GM21723 (cell line): Measurements from ENCODE around the gene TFF2.

Experiments
- ATAC-seq: cut with Tn5 transposase; IDR thresholded peaks from one replicate; pipeline ENCODE4 v1.9.1; 2021; ENCODE audit warnings: mild to moderate bottlenecking, moderate library complexity; ENCODE audit not compliant: unreplicated experiment

Gene TFF2

DNA sequence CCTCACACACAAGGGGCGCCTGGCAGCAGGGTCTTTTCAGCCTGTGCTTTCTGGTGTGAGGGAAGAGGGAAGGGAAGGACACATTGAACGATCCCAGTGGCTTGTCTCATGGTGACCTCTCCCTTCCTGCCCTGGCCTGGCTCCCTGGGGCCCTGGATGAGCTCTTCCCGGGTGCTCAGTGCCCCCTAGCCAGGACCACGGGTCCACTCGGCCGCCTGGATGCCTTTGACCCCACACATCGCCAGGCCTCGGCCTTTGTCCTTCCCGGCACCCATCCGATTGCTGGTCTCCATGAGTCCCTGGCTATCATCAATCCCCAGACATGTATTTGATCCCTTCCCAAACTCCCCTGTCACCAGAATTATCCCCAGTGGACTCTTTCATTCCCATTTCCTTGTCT, 29.6 kb downstream of the TFF2 start:
- ATAC-seq: no peak

DNA sequence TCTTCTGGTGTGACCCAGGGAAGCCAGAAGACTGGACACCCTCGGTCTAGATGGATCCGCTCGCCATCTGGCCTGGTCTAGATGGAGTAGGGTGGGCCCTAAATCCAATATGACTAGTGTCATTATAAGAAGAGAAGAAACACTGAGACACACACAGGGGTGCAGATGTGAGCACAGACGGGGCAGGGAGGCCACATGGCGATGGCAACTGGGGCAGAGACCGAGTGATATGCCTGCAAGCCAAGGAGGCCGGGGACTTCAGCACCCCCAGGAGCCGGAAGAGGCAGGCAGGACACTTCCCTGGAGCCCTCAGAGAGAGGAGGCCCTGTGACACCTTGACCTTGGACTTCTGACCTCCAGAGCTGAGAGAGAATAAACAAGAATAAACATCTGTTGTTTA, 30.0 kb downstream of the TFF2 start:
- no peak for ATAC-seq

DNA sequence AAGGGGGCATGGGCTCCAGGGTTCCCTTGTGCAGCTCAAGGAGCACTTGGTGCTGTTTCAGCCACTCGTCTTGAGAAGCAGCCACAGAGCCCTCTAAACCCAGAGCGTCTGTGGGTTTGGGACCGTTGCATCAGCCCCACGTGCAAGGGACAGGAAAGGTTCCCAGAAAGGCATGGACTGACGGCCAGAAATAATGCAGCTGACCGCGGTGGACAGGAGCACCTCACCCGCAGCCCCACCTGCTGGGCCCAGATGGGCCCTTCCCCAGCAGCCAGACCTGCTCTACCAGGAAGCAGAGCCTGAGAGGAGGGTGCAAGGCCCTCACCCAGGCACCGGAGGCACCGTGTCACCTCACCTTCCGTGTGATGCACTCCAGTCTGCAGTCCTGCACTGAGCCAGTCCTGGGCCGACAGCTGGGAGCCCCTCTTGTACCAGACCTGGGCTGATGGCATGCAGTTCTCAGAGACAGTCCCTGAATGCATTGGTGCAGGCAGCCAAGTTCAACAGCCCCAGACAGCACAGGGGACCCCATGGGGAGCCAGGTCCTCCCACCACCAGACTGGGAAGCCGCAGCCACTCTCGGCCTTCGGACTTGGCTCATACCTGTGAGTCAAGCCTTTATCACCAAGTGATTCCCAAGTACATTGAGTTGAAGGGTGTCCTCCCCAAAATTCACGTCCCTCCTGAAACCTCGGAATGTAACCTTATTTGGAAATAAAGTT, 30.8 kb downstream of the TFF2 start:
- ATAC-seq: no peak

DNA sequence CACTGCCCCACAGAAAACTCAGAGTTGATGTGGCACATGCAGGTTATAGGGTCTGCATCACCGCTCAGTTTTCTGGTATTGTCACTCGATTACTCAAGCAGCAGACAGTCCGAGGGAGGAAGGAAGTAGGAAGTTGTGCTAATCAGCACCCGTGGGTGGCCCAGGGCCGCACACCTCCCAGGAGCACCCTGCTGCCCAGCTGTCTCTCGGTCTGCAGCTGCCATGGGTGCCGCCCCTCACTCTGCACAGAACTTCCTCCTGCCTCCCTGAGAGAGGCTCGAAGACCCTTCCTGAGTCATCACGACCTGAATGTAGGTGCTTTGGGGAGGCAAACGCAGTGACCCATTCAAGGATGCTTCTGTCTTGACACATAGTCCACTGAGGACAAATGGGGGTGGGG, 31.4 kb downstream of the TFF2 start:
- ATAC-seq: no peak

DNA sequence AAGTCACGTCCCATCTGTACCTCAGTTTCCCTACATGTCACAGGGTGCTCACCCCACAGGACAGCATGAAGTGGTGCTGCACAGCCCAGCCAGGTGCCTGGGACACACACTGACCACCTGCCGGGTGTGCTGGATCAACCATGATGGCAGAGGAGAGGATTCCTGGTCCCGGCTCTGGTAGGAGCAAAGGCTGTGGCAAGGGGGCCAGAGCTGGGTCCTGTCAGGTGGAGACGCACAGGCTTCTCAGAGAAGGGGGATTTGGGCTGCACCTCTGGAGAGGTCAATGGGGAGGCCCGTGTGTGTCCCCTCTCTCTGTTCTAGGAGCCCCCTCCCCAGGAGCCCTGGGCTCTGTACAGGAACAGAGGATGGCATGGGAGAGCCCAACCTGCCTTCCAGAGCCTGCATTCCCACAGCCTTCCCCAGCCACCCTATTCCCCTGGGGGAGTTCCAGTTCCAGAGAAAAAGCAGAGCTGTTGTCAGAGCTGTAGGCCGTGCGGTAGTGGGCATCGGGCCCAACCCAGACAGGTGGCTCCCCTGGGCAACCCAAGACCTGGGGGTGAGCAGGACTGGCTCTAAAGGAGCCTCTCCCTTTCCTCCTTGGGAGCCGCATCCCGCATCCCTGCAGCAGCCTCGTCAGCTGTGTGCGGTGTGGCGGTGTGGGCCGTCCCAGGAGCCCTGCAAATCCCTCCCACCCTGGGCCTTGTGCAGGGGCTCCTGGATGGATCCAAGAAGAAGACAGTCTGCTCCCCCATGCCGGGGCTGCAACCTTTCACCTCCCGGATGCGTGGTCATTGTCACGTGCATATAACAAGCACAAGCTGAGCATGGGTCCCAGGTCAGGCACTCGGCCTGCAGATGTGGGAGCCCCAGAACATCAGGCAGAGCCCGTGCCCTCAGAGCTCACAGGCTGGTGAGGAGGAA, 32.7 kb downstream of the TFF2 start:
- no peak for ATAC-seq

DNA sequence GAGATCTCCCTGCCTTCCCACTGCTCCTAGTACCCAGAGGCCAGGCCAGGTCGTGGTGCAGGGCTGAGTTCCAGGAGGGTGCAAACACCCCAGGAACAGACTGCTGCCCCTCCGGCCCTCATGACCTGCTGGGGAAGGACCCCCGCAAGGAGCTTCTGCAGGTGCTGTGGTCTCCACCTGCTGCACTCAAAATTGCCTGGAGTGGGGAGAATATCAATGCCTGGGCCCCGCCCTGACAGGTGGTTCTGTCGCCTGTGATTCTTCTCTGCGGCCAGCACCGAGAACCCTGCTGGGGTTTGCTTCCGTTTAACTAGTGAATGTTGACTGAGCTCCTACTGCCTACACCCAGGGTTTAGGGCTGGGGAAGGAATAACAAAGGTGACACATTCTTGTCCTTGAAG, 33.5 kb downstream of the TFF2 start:
- ATAC-seq: no peak

DNA sequence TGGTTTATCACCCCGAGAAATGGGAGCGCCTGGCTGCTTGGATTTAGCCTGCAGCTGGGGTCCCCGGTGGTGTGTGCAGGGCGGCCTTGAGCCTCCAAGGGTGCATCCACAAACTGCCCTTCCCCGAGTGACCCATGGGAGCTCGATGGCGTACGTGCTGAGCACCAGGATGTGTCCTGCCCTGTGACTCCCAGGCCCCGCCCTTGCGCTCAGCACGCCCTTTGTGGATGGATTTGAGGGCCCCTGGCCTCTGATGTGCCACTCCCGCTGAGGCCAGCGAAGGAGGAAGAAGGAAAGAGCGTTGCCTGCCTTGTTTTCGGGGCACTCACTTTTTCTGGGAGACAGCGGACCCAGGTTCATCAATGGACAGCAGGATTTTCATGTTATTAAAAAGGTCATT, 33.9 kb downstream of the TFF2 start:
- no peak for ATAC-seq

DNA sequence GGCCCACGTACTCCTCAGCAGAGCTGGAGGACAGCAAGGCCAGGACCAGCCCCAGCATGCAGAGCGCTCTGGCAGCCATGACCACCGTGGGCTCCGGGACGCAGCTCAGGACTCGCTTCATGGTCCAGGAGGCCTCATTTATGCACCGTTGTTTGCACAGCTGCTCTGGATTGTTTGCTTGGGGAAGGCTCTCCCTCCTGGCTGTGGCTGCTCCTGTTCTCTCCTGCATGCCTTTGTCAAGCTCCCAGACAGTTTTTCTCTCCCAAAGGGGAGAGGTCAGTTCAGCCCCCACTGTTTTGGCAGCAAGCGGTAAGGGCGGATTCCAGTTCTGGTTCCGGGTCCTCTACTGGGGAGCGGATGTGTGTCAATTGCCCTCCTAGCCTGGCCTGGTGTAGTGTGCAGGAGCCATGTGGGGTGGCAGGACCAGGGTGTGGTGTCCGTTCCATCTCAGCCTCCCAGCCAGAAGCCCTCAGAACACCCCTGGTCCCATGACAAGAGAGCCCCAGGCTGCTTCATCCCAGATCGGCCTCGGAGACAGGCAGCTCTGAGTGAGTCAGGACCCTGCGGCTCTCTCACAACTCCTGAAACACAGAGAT, 35.4 kb downstream of the TFF2 start, which contains the start of gene TFF3:
TSS of gene TFF3 (minus strand) at position 114 of the 596 bp plus-strand sequence. CDS start at position 79, 35 bp downstream.
- no peak for ATAC-seq

DNA sequence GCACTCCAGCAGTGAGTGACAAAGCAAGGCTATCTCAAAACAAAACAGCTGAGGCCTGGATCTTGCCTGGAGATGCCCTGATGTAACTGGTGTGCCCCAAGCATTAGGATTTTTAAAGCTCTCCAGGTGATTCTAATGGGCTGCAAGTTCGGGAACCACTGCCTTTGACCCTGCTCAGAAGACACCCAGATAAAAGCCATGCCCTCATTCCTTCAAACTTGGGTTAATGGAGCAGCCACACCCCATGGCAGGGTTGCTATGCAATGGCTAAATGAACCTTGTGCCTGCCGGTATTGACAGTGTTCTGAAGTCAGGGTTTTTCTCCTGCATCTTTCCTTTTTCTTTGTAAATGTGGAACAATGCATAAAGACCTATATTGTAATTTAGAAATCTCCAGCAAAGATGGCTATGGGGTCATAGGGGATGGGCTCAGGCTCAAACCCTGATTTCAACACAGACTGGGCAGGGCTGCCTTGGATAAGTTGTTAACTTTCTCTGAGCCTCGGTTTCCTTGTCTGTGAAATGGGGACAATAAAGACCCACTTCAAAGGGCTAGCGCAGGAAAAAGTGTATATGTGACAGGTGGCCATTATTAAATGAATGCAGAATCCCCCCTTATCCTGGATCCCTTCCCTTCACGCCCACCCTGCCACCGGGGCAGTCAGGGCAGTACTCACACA, 36.0 kb downstream of the TFF2 start:
- ATAC-seq: no peak

DNA sequence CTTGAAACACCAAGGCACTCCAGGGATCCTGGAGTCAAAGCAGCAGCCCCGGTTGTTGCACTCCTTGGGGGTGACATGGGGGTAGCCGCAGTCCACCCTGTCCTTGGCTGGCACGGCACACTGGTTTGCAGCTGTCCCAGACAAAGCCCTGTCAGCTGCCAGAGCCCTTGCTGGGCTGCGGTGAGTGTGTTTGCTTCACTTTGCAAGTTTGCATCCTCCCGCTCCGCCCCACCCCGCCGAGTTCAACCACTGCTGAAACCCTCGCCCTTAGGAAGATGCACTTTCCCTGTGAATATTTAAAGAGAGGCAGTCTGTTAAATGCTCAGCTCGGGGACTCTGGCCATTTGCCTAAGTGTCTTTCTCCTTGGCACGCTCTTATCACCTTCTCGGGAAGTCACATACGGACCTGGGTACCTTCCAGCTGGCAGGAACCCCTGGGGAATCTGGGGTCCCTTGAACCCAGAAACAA, 37.3 kb downstream of the TFF2 start:
- no peak for ATAC-seq

DNA sequence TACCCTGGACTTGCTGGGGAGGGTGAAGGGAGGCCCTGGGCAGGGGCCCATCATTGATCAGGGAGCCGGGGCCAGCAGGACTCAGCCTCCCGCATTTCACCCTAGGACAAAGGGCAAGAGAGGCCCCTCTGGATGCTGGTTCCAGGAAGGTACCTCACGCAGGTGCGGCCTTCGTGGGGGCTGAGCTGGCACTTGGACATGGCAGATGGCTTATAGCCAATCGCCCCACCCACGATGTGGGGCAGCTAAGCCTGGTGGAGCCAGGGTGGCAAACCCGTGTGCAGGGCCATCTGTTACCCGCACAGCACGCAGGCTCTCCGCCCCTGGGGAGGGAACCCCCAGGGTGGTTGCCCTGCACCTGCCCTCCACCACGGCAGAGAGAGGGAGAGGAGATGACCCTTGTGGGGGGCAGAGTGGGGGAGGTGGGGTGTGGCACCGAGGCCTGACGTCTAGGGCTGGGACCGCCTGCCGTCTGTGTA, 38.1 kb downstream of the TFF2 start:
- no peak for ATAC-seq

DNA sequence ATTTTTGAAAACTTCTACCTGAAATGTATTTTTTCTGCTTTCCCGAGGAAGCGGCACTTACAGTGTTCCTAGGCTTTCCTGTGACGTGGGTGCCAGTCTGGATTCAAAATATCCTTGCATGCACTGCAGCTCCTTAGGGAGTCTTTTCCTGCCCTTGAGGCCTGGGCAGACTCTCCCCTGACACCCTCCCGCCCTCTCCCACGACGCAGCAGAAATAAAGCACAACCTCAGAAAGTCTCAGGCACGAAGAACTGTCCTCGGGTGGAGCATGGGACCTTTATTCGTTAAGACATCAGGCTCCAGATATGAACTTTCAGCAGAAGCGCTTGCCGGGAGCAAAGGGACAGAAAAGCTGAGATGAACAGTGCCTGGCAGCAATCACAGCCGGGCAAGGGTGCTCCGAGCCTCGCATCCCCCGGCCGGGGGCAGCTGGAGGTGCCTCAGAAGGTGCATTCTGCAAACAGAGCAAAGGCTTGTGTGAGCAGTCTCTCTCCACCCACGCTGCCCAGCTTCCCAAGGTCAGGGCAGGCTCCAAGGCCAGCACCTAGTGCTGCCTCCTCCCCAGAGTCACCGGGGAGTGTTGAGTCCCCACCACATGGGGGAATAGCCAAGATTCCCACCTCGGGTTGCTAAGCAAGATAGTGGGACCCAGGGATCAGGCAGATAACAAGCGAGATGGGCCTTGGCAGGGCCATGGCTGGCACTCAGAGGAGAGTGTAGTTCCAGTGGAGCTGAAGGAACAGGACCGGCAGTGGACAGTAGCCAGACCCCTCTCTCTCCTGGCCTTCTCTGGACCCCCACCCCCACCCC, 38.8 kb downstream of the TFF2 start:
- no peak for ATAC-seq

DNA sequence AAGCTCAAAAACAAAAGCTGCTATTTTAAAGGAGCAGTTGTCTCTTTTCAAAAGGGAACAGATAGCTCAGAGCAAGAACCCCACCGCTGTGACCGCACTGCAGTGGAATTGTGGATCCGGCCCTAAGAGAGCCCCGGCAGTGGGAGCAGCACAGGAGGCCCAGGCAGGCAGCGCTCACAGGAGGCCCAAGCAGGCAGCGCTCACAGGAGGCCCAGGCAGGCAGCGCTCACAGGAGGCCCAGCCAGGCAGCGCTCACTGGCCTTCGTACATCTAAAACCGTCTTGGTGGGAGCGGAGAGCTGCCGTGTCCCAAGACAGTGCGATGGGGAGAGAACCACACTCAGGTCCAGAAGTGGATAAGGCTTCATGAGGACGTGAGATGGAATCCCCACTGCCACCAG, 39.6 kb downstream of the TFF2 start:
- ATAC-seq: no peak

DNA sequence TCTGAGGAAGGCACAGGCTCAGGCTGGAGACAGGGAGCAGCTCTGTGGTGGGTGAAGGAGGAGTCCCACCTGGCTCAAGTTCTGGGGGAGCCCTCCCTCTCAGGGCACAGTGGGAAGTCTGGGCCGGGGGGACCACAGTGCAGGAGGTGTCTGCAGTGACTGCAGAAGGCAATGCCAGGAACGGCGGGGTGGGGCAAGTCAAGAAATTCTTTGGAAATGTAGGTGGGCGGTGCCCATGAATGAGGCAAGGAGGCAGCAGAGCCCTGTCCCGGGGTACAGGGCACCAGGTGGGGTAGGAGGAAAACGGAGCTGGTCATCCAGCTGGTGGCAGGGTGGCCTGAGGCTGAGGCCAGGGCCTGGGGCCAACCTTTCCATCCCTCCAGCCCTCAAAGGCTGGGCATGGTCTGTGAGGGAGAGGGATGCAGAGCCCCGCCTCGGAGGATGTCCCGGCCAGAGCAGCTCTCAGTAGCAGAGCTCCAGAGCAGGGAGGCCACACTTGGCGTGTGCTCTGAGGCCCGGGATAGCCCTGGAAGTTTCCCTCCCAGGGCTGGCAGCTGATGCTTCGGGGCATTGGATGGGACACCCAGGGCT, 40.3 kb downstream of the TFF2 start:
- ATAC-seq: no peak

DNA sequence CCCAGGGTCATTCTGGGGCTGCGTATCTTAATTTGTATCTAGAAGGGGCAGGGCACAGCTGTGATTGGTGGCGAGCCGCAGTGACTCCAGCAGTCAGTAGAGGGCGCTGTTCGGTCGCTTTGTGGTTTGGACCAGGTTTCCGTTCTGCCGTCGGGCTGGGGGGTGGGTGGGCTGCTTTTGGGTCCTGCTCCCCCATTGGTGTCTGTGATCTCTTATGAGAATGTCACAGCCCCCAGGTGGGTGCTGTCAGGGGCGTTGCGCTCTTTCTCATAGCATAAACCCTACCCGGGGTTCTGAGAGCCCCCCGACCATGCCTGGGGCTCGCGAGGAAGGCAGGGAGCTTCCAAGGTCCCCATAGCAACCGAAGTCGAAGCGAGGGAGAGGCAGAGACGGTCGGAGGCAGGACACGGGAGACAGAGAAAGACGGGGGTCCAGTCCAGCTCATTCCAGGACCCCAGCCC, 41.0 kb downstream of the TFF2 start:
- peak; percentile 44 for ATAC-seq

DNA sequence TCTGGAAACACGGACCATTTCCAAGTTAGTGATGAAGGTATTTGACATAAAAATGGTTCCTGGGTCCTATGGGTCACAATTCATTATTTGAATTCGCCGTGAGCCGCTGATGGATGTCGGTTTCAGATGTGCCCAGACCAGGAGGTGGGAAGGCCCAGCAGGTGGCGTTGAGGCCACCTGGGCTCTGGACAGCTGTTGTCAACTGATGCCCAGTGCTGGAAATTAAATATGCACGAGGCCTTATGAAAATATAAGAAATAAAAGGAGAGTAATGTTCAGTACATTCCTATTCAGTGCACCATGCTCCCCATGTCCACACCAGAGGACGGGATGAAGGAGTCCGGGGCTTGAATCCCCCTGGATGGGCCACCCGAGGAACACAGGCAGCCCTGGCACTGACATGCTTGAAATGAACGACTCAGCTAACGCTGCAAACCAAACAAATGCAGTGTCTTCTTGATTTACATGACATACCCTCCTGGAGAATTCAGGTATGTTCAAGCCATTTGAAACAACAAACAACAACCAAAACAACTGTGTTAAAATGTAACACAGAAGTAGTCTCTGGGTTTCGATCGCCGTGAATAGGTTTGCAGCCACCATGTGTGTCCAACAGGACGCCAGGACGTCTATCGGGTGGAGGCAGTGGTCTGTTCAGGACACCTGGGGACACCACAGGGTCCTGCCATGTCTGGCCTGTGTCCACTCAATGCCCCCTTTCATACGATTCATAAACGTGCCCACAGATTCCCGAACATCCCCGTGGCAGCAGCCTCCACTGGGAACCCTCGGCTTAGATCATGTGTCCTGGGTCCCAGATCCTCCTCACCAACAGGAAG, 41.7 kb downstream of the TFF2 start:
- no peak for ATAC-seq

DNA sequence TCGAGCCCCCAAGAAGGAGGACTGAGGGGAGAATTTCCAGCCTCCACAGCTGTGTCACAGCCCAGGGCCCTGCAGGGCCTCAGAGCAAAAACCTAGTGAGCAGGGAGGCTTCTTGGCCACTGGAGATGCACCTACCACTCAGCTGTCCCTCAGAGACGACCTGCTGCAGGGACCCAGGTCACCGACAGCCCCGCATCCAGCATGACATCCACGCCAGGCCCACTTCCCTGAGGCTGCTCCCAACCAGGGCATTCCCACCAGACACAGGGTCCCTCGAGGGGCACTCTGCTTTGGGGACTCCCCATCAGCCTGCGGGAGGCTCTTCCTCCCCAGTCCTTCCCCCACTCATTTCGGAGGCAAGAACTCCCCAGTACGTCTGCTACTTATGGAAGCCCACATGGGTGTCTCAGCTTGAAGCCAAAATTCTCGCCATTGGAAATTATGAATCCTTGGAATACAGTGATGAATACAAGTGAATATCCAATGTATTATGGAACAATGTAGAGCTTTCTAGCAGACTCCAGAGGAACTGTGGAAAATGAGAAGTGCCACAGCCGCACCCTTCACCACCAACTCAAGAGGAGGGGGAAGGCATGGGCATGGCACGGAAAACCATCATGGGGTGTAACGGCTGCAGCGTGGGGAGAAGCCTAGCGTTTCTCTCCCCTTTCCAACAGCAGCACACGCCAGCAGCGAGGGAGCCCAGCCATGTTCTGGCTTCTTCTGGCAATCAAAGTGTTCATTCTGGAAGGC, 42.5 kb downstream of the TFF2 start:
- ATAC-seq: no peak

DNA sequence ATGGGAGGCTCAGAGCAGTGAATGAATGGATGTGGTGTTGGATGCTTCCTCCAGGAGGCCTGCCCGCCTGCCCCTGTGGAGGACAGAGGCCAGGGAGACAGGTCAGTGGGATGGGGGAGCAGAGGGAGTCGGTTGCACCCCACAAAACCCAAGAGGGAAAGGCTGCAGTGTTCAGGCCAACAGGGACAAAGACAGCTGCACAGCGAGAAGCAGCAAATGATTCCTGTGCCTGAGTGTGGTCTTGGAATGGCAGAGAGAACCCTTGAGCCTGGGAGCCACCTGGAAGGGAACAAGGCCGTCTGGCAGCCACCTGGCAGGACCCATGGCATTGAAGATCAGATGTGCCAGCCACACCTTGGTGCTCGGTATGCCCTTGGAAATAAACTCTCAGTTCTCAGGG, 43.7 kb downstream of the TFF2 start:
- no peak for ATAC-seq
